Esophagus squamous epithelium (tissue), 4 donors: ENCODE results near the gene USP8.

Source experiments
- POLR2A ChIP-seq, 4 donors: fragments of 450-650 bp; IDR thresholded peaks; one replicate each; pipeline ENCODE4 v1.6.1; 2017; ENCODE audit warnings: antibody characterized with exemption in 4 of 4, mild to moderate bottlenecking in 4 of 4, moderate library complexity in 3 of 4
- TF ChIP-seq, protein P1 (sequence below), 6 experiments: fragments of 450-650 bp in 4 of 6; fragments of 200-600 bp in 2 of 6; sonication (generic) in 2 of 6; IDR thresholded peaks; one replicate each; pipeline ENCODE4 v1.5.1; 2016 to 2019; ENCODE audit warnings: antibody characterized with exemption in 6 of 6, mild to moderate bottlenecking in 4 of 6, moderate library complexity in 4 of 6

DNA sequence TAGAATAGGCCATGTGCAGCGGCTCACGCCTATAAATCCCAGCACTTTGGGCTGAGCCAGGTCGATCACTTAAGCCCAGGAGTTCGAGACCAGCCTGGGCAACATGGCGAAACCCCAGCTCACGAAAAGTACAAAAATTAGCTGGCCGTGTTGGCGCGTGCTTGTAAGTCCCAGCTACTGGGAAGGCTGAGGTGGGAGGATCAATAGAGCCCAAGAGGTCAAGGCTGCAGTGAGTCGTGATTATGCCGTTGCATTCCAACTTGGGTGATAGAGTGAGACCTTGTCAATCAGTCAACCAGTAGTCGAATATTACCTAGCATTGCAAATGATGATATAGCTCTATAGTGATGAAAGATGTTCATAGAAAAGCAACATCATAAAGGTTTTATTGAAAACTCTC is 51.9 kb downstream of the USP8 start:
- TF ChIP-seq, protein P1, sequence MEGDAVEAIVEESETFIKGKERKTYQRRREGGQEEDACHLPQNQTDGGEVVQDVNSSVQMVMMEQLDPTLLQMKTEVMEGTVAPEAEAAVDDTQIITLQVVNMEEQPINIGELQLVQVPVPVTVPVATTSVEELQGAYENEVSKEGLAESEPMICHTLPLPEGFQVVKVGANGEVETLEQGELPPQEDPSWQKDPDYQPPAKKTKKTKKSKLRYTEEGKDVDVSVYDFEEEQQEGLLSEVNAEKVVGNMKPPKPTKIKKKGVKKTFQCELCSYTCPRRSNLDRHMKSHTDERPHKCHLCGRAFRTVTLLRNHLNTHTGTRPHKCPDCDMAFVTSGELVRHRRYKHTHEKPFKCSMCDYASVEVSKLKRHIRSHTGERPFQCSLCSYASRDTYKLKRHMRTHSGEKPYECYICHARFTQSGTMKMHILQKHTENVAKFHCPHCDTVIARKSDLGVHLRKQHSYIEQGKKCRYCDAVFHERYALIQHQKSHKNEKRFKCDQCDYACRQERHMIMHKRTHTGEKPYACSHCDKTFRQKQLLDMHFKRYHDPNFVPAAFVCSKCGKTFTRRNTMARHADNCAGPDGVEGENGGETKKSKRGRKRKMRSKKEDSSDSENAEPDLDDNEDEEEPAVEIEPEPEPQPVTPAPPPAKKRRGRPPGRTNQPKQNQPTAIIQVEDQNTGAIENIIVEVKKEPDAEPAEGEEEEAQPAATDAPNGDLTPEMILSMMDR (IDR thresholded peaks at IDR 0.05), result no peak
- TF ChIP-seq POLR2A (IDR thresholded peaks at IDR 0.05), result no peak
